AML-193 (cell line): ENCODE results near the gene MYPN.
"Not testable (repeated sequence)": the region's sequence is repeated elsewhere in the genome, so short reads cannot be mapped to it uniquely, and the experiment has no call there.

Experiments used
- DNase-seq, 2 experiments: peaks; one replicate each; lab custom pipeline; 2025; lab: John Stamatoyannopoulos, UW

Gene MYPN

DNA sequence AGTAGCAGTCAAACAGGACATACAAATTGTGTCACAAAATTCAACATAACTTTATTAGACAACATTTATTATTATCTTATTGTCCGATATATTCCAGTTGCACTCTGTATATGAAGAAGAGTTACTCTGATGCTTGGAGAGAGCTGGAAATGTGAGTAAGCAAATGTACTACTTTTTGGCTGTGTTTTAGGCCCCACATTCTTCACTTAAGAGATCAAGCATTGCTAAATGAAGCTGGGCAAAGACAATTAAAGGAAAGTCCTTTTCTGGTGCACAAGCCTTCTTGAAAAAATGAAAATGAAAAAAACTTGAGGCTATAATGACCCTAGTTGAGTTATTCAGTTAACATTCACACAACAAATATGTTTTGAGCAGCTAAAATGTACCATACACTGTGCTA lies 26.1 kb downstream of the MYPN start:
- DNase-seq, result no peak

DNA sequence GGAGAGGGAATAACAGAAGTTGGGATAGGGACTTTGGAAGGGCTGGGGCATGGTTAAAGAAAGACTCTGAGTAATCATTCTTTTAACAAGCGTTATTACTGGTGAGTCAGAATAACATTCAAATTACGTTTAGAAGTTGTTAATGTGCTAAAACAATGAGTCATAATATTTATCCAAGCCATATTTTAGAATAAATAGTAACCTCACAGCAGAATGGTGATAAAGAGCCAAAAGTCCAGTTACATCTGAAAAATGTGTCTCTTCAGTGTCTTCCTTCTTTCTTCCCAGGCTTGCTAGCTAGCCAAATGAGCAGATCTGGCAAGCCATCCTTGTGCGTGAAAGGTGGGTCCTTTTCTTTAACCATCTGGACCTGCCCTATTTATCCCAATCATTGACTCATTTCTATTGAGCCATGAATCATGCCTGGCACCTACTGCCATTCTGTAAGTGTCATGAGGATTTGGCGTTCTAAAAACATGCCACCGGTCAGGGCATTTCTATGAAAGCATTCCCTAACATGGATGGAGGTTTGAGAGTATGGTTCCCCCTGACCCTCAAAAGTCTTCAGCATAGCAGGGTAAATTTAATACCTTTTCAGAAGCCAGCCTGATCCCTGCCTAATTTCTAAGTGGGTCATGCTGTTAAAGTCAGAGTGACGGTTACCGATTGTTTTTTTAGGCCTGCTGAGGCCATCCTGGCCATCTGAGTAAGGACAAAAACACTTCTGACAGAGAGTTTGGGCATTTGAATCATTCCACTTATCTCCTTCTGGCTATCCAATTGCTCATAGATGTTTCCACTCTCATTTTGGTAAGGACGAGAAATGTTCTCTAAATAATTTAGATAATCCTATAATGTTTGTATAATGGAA lies 26.9 kb downstream of the MYPN start:
- no peak for DNase-seq

DNA sequence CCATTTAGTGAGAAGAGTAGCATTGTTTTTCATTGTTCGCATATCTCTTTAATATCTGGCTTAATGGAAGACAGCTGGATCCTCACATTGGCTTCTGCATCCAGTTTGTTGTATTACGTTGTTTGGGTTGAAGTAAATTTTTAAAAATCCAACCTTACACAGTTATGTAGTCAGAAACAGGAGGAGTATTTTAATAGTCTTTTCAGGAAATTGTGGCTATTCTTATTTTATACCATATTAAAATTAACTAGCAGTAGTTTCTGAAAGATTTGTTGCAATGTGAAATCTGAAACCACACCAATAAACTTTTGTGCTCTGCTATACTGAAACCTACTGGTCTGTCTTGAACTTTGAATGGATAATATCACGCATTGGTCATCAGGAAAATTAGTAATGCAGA lies 27.9 kb downstream of the MYPN start:
- DNase-seq, result no peak

DNA sequence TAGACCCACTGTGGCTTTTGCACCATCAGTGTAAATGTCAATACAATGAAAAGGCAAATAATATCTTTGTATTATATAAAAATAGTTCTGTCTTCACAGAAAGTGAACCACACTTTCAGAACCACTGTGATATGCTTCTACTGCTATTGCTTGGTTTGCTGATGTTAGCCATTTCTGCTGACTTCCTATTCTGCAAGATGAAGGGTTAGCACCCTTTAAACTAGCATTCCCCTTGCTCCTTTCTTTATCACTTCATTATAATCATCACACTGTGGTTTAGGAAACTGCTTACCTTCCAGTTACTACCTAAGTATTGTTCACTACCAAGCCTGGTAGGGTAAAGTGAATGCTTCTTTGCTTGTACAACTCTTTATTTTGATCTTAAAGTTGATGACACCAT lies 29.2 kb downstream of the MYPN start:
- no peak for DNase-seq

DNA sequence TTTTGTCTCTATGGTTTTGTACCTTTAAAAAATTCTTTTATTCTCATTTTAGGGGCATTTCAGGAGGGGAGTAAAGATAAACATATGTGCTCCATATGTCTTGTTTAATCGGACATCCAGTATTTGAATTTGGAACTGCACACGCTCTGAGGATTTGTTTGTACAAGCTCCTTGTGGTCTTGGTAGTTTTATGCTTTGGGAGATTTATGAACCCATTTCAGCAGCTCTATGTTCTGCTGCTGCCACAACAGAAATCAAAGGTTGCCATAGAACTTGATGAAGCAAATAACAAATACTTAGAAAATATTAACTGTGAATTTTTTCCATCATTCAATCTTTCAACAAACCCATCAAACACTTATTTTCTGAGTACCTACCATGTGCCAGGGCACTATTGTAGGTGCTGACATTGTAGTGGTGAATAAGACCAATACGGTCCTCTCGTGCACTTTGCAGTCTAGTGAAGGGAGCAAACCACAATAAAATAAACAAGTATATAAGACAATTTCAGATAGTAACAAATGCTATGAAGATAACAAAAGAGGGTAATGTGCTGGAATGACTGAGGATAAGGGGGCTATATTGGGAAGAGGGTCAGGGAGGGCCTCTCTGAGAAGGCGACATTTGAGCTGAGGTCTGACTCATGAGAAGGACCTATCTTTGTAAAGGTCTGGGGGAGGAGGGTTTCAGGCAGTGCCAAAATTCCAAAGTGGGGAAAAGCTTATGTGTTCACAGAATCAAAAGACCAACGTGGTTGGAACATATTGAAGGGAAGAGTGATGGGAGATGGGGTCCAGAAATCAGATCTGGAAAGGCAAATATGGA lies 30.4 kb downstream of the MYPN start:
- DNase-seq, result no peak

DNA sequence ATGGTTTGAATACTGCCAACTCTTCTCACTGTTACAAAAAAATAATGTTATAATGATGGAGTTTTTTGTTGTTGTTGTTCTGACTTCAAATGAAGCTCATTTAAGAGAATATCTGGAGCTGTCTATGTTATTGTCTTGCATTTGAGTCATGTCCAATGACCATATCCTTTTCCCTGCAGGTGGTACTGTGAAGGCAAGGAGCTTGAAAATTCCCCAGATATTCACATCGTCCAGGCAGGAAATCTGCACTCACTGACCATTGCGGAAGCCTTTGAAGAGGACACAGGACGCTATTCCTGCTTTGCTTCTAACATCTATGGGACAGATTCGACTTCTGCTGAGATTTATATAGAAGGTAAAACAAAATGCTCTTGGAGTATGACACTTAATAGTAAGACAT lies 33.5 kb downstream of the MYPN start:
- DNase-seq, result no peak

DNA sequence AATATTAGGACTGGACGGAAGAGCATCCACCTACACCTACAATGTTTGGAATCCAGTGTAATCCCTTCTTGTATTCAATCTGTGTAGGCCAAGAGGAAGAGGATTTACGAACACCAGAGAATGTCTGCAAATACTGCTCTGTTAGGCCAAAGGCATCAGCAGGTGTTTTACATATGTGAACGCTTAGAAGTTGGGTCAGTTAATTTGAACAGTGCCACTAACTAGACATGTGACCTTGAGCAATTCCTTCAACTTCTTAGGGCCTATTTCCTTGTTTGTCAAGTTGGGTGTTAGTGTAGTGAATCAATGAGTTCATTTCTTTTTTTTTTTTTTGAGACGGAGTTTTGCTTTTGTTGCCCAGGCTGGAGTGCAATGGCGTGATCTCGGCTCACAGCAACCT lies 35.4 kb downstream of the MYPN start:
- DNase-seq, result no peak

DNA sequence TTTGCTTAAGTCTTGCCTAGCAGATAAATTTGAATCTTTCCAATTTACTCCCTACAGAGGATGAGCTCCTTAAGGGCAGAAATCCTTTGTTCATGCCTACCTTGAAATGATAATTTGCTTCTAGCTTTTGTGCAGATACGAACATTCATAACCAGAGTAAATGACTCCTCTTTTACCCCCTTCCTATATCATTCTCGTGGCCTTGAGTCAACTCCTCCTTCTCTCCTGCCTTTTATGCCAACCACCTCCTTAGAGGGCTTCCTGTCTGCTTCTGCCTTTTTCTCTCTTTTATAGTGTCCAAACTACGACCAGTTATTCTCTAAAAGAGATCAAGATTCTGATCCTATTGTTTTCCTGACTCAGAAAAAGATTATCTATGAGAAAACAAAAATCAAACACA lies 36.4 kb downstream of the MYPN start:
- no peak for DNase-seq

DNA sequence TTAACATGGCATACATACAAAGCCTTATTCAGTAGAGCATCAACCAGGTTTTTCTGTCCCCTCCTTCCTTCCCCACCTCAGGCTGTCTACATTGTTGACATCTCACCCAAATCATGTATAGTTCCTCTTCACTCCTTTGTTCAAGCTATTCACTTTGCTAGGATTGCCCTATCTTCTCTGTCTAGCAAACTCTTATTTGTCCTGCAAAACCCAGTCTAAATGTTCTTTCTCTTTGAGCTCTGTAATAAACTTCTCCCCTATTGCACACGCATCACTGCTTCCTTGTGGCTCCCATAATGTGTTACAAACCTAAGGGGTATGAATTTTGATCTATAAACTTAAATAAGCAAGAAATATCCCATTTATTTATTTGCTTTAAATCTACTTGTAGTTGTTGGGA lies 36.8 kb downstream of the MYPN start:
- DNase-seq, result no peak

DNA sequence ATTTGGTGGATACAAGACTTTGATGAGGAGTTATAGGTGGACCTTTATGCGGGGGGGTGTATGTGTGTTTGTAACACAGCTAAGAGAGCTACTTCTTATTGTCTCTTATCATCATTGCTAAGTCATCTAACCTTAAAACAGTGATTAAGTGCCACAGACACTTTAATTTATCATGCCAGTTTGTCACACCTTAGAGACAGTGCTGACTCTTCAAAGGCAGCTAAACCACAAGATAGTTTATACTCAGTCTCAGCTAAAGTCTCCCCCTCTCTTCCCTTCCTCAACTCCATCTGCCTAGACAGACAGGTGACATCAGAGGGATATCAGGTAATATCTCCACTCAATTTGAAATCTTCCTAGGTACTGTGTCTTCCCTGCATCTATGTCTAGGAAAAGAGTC lies 42.2 kb downstream of the MYPN start:
- DNase-seq, result no peak

DNA sequence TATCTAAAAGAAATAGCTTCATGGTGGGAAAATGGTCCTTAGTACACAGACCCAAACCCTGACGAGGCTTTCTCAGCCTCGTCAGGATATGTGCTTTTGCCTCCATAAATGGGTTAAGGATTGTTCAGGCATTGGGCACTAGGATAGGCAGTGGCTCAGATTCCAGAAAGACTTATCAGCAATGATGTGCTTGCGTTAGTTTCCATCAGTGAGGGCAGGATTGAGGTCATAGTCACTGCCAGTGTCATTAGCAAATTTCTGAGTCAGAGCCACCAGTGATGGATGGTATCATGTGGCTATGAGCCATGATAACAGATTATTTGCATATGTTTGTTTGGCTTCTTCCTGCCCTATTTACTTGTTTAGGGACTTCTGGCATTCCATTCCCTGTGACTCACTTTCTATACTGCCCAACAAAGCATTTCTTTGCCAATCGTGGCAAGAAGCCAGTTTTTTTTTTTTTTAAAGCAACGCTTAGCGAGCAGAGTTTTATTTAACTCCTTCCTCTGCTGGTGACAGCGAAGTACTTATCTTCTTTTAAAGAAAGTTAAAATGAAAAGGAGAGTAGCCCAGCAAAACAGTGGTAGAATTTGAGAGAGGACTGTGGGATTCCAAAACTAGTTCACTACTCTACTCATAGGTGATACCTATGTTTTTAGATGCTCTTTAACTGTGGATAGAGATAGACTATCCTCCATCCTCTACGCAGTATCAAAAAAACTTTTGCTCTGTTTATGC lies 44.4 kb downstream of the MYPN start:
- DNase-seq, result no peak

DNA sequence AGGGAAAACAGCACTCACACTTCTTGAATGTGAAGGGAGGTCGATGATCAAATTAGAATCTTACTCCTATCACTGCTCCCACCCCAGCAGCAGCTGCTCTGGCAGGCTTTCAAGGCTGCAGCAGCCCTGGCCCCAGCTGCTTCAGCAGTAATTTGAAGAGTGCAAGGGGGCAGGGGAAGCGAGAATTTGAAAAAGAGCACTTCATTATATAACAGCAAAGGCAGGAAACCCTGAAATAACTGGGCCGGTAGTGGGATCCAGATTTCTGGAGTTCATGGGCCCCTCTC lies 44.9 kb downstream of the MYPN start:
- no peak for DNase-seq

DNA sequence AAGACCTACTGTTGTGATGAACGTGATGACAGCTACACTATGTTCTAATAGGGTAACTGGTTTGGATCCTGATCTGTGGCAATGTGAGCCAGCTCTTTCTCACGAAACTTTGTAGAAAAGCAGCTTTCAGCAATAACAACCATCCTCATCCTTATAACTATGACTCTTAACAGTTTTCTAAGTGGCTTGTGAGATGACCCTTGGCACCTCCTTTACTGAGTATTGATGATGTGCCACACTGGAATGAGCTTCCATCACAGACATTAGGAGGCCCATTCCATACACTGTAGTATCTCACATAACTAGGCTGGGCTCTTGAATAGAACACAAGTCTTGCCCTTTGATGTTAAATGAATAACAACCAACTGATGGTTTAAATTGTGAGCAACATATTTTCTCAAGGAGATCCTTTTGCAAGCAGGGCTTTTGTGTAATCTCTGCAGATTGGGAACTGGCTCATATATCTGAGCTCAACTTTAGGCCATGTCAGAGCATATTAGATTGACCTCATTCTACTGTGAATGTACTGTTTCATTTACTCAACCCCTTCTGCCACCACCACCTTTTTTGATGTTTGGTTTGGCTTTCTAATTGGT lies 46.4 kb downstream of the MYPN start:
- no peak for DNase-seq

DNA sequence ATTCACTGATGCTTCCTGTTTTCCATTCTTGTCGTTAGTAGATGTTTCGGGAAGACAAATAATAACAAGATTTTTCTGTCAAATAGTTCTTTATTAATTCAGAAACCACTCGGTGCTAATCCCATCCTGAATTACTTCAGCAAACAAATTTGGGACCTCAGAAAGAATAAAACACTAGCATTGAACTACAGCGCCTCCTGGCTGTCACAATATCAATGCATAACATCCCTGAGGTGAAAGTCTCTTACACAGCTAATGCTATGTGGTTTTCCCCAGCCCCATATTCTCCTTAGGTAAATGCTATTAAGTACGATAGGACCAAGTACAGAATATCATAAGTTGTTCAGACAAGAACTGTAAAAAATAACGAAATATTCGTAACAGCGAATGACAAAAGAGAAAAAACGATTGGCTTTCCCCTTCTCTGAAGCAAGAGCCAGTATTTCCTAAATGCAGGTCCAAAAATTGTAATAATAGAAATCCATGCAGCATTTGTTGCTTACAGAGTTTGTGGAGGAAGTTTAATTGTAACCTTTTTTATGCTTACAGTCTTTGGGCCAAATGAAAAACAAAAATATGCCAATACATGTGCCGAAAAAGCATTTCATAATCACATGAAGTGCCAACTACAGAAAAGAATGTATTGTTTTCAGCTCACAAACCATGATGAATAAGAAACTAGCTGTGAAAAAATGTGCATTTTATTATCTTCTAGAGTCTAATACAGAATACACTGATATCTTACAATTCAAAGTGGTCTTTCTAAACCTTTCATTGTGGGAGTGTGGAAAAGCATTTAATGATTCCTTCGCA lies 47.3 kb downstream of the MYPN start:
- DNase-seq, result peak; percentile 46 to 48

DNA sequence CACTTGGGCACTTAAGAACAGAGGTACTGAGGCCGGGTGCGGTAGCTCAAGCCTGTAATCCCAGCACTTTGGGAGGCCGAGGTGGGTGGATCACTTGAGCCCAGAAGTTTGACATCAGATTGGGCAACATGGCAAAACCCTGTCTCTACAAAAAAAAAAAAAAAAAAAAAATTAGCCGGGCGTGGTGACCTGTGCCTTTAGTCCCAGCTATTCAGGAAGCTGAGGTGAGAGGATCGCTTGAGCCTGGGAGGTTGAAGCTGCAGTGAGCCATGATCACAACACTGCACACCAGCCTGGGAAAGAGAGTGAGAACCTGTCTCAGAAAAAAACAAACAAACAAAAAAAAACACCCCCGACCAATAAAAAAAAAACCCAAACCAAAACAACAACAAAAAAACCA lies 48.2 kb downstream of the MYPN start:
- not testable (repeated sequence) for DNase-seq

DNA sequence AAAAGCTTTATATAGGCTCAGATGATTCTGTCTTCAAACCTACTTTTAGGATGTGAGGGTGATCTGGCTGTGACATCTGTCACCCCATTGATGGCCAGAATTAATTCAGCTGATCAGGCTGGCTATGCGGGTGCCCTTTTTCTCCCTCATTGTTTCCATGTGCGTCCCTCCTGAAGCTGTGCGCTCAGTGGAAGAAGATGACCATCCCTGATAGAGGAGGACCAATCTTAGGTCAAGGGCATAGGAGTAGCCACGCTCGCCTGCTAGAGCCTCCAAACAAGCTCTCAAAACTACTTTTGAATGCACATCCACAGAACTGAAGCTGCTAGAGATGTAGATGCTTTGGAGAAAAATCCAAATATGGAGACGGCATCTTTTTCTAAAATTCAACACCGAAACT lies 48.7 kb downstream of the MYPN start:
- DNase-seq, result no peak

DNA sequence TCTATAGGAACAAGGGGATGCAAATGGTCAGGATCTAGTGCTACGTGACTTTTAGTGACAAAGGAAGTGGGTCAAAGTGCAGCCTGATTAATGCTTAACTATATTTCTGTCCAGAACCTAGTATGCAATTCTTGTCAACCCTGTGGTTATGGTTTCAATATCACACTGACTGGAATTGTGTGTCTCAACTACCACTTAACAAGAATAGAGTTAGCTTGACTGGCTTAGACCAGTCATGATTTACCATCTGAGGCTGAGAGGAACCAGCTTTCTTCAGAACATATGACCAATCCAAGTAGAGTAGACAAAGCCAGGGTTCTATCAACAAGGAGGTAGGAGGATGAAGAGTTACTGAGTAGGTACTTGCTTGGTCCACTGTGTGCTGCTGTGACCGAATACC lies 54.4 kb downstream of the MYPN start:
- no peak for DNase-seq

DNA sequence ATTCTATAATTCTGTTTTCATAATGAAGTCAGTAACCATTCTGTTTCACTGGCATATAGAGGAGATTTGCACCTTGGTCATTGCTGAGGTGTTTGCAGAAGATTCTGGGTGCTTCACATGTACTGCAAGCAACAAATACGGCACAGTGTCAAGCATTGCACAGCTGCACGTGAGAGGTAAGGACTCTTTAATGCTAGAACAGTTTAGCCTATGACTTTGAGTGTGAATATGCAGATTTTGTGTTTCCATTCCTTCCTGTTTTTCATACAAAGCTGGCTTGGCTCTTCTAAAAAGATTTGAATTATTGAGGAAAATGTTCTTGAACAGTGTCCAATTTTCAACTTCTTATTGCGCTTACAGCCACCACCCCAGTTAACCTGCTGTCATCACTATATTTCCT lies 56.4 kb downstream of the MYPN start:
- no peak for DNase-seq

DNA sequence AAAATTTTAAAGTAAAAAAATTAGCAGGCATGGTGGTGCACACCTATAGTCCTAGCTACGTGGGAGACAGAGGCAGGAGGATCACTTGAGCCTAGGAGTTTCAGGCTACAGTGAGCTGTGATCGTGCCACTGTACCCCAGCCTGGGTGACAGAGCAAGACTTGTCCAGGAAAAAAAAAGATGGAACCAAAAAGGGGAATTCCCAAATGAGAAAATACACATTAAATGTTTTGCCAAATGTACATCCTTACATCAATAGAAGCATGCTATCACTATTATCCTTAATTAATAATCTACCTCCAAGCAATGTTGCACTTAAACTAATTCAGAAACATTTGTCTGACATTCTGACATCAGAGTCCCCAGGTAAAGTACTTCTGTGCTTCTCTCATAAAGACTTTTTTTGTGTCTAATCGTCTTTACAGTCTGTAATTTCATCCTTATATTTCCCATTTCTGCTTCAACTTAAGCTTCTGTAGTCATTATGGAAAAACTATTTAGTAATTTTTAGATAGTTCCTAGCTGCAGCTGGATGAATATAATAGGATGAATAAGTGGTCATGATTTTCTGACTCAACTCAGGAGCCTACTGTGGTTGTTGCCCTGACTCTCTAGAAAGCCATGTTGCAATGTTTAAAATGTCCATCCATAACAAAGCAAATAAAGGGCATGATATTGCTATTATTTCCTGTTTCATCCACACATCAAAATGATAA lies 57.7 kb downstream of the MYPN start:
- no peak for DNase-seq

DNA sequence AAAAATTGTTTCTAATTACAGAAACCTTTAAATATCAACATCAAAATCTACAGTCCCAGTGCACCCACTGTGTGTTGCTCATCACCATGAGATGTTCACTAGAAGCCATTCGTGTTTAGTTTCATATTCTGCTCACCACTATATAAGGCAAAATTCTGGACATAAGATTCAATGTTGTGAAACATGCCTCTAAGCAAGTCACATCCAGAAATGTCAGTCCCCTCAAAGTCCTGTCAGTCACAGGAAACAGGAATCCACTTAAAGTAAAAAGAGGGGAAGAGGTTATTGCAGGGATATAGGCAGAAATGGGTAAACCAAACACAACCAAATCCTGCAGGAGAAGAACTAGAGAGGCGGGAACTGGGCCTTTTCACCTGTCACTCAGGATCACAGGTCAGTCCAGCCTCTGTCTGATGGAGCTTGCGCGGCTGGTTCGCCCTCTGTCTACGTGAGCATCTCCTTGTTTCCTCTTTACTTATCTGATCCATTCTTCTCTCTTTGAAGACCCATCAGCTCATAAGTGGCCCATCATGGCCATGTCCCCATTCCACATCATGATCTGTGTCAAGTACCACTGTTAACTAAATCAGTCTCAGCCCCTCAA lies 58.4 kb downstream of the MYPN start:
- no peak for DNase-seq
